Transverse colon (tissue), 4 donors: ENCODE results near the gene KLK1. TPM values are rescaled to one million over a fixed set of nuclear protein-coding genes. Genes with fewer than 3 reads are reported as not detected.

Experiments used
- DNase-seq: peaks from one replicate; pipeline ENCODE4 v3.0.0-alpha.2; 2019
- H3K27ac ChIP-seq, 4 donors: fragments of 200-600 bp; sonication (generic); 2 replicates each; pipeline ENCODE4 v1.5.1; 2016 to 2018; ENCODE audit warnings: inconsistent platforms in 4 of 4
- H3K27me3 ChIP-seq: fragments of 200-600 bp; sonication (generic); 2 replicates; pipeline ENCODE4 v1.5.1; 2017; ENCODE audit warnings: inconsistent platforms
- H3K36me3 ChIP-seq, 4 donors: fragments of 200-600 bp; sonication (generic); 2 replicates each; pipeline ENCODE4 v1.5.1; 2017 to 2019; ENCODE audit warnings: inconsistent platforms in 4 of 4
- H3K4me1 ChIP-seq, 4 donors: fragments of 200-600 bp; sonication (generic); 2 replicates each; pipeline ENCODE4 v1.5.1; 2017 to 2020; ENCODE audit warnings: inconsistent platforms in 4 of 4
- H3K4me3 ChIP-seq, 4 donors: fragments of 200-600 bp; sonication (generic); 1 replicate in 1 of 4; 2 replicates in 3 of 4; pipeline versions ENCODE4 v1.5.1 to v1.6.1; 2017 to 2019; ENCODE audit warnings: inconsistent platforms in 4 of 4
- H3K9me3 ChIP-seq, 2 donors: fragments of 200-600 bp; sonication (generic); 2 replicates each; pipeline ENCODE4 v1.5.1; 2017 to 2019; ENCODE audit warnings: inconsistent platforms in 2 of 2
- EP300 ChIP-seq: sonication (generic); formaldehyde crosslinking; IDR thresholded peaks from one replicate; pipeline ENCODE4 v1.6.1; 2017; ENCODE audit warnings: antibody characterized with exemption, low read depth
- POLR2A ChIP-seq: fragments of 450-650 bp; IDR thresholded peaks from one replicate; pipeline ENCODE4 v1.6.1; 2016; ENCODE audit warnings: antibody characterized with exemption, mild to moderate bottlenecking, moderate library complexity
- POLR2AphosphoS5 ChIP-seq, 3 donors: sonication (generic); formaldehyde crosslinking; IDR thresholded peaks; one replicate each; pipeline ENCODE4 v1.6.1; 2016; ENCODE audit warnings: antibody characterized with exemption in 3 of 3
- WGBS, 2 donors: methylation state at CpG; one replicate each; pipeline ENCODE4 v1.1.5; 2018; ENCODE audit warnings: low coverage in 1 of 2; 5-methylcytosine and 5-hydroxymethylcytosine counted together
- in situ Hi-C, 4 donors: fragments of 200-750 bp; cut with MboI; loops; one replicate each; pipeline versions ENCODE4 v1.15.0 to v1.15.1; 2017; ENCODE audit warnings: low sequenced_read_pairs in 3 of 4, low pct_ligation_motif_present in 1 of 4, low pct_unique_long_range_greater_than_20kb in 1 of 4
- intact Hi-C: fragments of 100-400 bp; cut with DNase I; formaldehyde crosslinking; loops from one replicate; pipeline ENCODE4 v1.15.1; 2023; ENCODE audit warnings: low total_unique reads
- total RNA-seq, 4 donors: library from RNA; depleted of rRNA; stranded (reverse); fragments of >200 nt; gene quantifications; one replicate each; pipeline ENCODE4 v1.1.0, GENCODE V29; 2016
- TF ChIP-seq, protein P1 (sequence below), 5 experiments: fragments of 200-600 bp in 3 of 5; fragments of 450-650 bp in 2 of 5; sonication (generic) in 3 of 5; IDR thresholded peaks; 1 replicate in 2 of 5; 2 replicates in 3 of 5; pipeline ENCODE4 v1.5.1; 2016 to 2017; ENCODE audit warnings: antibody characterized with exemption in 5 of 5, inconsistent platforms in 3 of 5, mild to moderate bottlenecking in 2 of 5, moderate library complexity in 1 of 5

The KLK1 gene
- total RNA-seq, 4 donors from 2014 or later: 17.0 to 150 (median 35.4) TPM

DNA sequence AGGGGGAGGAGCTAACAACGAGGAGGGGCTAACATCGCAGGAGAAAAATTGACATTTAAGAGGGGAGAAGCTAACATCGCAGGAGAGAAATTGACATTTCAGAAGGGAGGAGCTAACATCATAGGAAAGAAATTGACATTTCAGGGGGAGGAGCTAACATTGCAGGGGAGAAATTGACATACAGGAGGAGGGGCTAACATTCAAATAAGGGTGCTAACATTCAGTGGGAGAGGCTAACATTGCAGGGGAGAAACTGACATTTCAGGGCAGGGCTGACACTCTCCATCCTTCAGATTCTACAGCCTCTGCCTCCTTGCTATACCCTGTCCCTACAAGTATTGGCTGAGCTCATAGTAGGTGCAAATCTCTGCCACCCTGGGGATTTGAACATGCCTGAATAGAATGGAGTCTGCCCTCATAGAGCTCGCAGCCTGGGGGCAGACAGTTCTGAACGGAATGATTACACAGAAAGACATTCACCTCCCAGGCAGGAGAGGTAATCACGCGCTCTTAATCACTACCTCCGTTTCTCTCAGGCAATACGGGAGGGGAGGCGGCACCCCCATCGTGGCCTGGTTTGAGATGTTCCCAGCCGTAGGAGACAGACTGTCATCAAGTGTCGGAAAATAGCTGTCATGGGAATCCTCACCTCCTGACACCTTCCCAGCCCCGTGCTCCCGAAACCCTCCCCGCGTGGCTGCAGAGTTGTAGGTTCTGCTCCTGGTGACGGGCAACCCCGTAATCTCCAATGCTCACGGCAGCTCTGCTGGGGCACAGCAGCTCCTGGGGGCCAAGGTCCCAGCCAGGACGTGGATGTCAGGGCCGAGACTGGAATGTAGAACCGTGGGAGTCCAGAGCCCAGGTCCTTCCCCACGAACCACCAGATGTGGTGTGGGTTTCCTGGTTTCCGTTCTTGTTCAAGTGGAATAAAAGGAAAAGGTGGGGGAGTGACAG, 43.8 kb downstream of the KLK1 start:
- in situ Hi-C loops: loop anchor here (10.0 to 25.0 kb wide), 3 partner anchors 235 to 425 kb away; no protein-coding TSS in a partner anchor
- 43 to 57% methylated on average over 3 to 22 of the region's 25 CpGs for WGBS, 2 donors

DNA sequence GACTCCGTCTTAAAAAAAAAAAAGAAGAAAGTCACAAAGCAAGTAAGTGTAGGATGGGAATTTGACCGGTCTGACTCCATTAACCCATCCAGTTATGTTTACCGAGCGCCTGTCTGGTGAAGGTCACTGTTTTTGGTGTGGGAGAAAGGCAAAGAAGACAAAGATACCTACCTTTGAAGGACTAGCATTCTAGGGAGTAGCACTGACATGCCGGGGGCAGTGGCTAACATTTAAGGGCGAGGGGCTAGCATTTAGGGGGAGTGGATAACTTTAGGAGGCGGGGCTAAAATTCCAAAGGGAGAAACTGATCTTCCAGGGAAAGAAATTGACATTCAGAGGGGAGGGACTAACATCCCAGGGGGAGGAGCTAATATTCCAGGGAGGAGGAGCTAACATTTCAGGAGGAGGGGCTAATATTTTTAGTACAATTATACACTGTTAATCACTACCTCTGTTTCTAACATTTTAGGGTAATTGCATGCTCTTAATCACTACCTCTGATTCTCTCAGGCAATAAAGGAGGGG, 44.6 kb downstream of the KLK1 start:
- intact Hi-C loops (no loop called here), in situ Hi-C loops (loop anchor here in 2 of 4 donors (25.0 kb wide), 1 partner anchor 242 kb away; no protein-coding TSS in a partner anchor)
- H3K27me3 ChIP-seq: peaks cover 86% of the 10 kb centered on the region

More for the DNA sequence above, 43.8 kb downstream of the KLK1 start:
- intact Hi-C loops: loop anchor here (5.0 kb wide), 1 partner anchor 412 kb away; the partner anchor contains the start of gene NAPSA
- TF ChIP-seq EP300 (no peak), POLR2A (no peak), POLR2AphosphoS5 (IDR thresholded peaks at IDR 0.05) (no peak)
- no peak for DNase-seq
- no peak overlapping the region for H3K4me3 ChIP-seq
- peaks cover 85% of the 10 kb centered on the region for H3K27me3 ChIP-seq
- no peaks in the 10 kb centered on the region for H3K36me3 ChIP-seq
- H3K9me3 ChIP-seq: no peaks in the 10 kb centered on the region
- H3K27ac ChIP-seq: no peak overlapping the region
- H3K4me1 ChIP-seq: peaks cover 0 to 6% (median 2%) of the 10 kb centered on the region in 4 donors

DNA sequence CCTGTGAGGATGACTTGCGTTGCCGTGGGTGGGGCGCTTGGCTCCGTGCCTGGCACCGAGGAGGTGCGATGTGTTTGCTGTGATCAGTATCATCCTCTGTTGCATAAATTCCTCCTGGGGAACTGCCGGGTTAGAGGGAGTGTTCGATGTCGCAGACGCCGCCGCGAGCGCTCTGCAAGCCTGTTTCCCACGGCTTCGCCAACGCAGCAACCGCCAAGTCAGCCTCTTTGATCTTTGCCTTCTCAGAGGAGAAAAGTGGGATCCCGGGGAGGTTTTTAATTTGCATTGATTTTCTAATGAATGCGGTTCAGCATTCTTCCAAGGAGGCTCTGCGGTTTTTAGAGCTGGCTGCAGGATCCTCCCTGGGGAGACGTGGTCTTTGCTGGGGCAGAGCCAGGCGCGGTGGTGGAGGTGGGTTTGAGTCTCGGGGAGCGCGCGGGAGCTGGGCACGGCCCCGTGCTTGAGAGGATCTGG, 45.7 kb downstream of the KLK1 start:
- H3K4me1 ChIP-seq: no peaks in the 10 kb centered on the region
- no peak overlapping the region for H3K27ac ChIP-seq
- peaks cover 87% of the 10 kb centered on the region for H3K27me3 ChIP-seq
- in situ Hi-C loops: loop anchor here in 2 of 4 donors (25.0 kb wide), 1 partner anchor 241 kb away; no protein-coding TSS in a partner anchor
- H3K4me3 ChIP-seq: no peak overlapping the region
- 6% methylated on average over 30 of the region's 30 CpGs; no CpG with 5 or more reads in 1 of the 2 donors for WGBS, 2 donors
- no peaks in the 10 kb centered on the region for H3K9me3 ChIP-seq
- no peaks in the 10 kb centered on the region for H3K36me3 ChIP-seq
- no peak for DNase-seq
- intact Hi-C loops: no loop called here
- TF ChIP-seq POLR2A (no peak), POLR2AphosphoS5 (IDR thresholded peaks at IDR 0.05) (no peak)

More for the DNA sequence above, 44.6 kb downstream of the KLK1 start:
- Histone ChIP-seq H3K9me3 (no peaks in the 10 kb centered on the region), H3K4me3 (no peak overlapping the region), H3K4me1 (peaks cover 0 to 6% (median 2%) of the 10 kb centered on the region in 4 donors), H3K36me3 (no peaks in the 10 kb centered on the region), H3K27ac (no peak overlapping the region)
- no peak for DNase-seq
- 48 to 59% methylated on average over 6 to 7 of the region's 7 CpGs for WGBS, 2 donors
- no peak for TF ChIP-seq POLR2AphosphoS5 (IDR thresholded peaks at IDR 0.05)
- TF ChIP-seq, protein P1, sequence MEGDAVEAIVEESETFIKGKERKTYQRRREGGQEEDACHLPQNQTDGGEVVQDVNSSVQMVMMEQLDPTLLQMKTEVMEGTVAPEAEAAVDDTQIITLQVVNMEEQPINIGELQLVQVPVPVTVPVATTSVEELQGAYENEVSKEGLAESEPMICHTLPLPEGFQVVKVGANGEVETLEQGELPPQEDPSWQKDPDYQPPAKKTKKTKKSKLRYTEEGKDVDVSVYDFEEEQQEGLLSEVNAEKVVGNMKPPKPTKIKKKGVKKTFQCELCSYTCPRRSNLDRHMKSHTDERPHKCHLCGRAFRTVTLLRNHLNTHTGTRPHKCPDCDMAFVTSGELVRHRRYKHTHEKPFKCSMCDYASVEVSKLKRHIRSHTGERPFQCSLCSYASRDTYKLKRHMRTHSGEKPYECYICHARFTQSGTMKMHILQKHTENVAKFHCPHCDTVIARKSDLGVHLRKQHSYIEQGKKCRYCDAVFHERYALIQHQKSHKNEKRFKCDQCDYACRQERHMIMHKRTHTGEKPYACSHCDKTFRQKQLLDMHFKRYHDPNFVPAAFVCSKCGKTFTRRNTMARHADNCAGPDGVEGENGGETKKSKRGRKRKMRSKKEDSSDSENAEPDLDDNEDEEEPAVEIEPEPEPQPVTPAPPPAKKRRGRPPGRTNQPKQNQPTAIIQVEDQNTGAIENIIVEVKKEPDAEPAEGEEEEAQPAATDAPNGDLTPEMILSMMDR (IDR thresholded peaks at IDR 0.05): no peak
- no peak for TF ChIP-seq POLR2A
- TF ChIP-seq EP300: no peak

DNA sequence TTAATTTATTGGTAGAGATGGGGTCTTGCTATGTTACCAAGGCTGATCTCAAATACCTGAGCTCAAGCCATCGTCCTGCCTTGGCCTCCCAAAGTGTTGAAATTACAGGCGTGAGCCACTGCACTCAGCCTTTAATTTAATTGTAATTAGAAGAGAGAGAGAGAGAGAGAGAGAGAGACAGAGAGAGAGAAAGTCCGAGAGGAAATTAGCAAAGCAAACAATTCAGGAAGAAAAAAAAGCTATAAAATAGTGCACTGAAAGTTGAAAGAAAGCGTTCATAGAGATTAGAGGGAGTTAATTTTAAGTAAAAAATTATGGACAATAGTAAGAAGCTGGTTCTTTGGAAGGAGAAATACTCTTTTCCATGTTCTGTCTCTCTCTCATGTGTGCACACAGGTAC, 46.3 kb downstream of the KLK1 start:
- H3K4me1 ChIP-seq: no peaks in the 10 kb centered on the region
- no peak overlapping the region for H3K4me3 ChIP-seq
- no peak for TF ChIP-seq POLR2A
- no peak for TF ChIP-seq EP300
- TF ChIP-seq POLR2AphosphoS5 (IDR thresholded peaks at IDR 0.05): no peak
- TF ChIP-seq, protein P1 (IDR thresholded peaks at IDR 0.05): no peak
- no peaks in the 10 kb centered on the region for H3K36me3 ChIP-seq
- DNase-seq: no peak
- in situ Hi-C loops (loop anchor here in 2 of 4 donors (25.0 kb wide), 1 partner anchor 240 kb away; no protein-coding TSS in a partner anchor), intact Hi-C loops (no loop called here)
- peaks cover 0 to 3% of the 10 kb centered on the region in 2 donors for H3K9me3 ChIP-seq
- peaks cover 89% of the 10 kb centered on the region for H3K27me3 ChIP-seq
- no peak overlapping the region for H3K27ac ChIP-seq
- WGBS, 2 donors: 34 to 51% methylated on average over 4 of the region's 4 CpGs
